Activated CD4-positive, alpha-beta T cell treated with anti-CD3 and anti-CD28 coated beads for 4 hours (primary cell): Measurements from ENCODE around the gene DDX1.

ENCODE experiments used
- DNase-seq, 2 donors: peaks; one replicate each; pipeline ENCODE4 v3.0.0-alpha.2; 2020

DDX1 gene

GRCh38 chr2:15649561-15650255 lies 58.0 kb downstream of the DDX1 start:
- DNase-seq, result no peak

DNA sequence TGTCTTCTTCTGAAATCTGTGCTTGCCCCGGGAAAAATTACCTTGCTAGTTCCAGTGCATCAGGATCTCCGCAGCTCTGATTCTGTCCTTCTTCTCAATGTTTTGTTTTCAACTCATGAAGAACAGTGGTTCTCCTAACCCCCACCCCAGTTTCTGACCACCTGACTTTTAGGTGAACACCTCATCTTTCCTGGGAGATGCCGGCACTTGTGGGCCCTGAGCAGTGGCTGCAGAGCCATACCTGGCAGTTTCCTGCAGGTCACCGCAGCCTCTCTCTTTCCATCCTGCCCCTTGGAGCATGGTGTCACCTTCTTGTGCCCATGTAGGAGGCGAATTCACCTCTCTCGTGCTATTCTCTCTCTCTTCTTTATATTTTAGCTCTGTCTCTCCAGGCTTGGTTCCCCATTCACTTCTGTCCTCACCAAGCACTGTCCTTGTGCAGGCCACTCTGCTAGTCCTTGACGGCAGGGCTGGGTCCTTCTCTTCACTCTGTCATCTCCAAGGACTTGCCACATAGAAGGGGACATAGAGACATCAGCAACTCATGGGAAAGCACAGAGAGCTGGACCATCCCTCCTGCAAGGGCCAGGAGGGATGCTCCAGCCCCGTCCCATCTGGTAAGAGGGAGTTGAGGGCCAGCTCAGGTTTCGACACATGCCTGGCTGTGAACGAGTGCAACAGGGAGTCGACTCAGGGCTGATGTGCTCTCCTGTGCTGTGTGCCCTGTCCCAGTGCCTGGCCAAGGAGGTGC lies 59.1 kb downstream of the DDX1 start:
- no peak for DNase-seq

GRCh38 chr2:15651367-15651727 lies 59.7 kb downstream of the DDX1 start:
- DNase-seq, result no peak

DNA sequence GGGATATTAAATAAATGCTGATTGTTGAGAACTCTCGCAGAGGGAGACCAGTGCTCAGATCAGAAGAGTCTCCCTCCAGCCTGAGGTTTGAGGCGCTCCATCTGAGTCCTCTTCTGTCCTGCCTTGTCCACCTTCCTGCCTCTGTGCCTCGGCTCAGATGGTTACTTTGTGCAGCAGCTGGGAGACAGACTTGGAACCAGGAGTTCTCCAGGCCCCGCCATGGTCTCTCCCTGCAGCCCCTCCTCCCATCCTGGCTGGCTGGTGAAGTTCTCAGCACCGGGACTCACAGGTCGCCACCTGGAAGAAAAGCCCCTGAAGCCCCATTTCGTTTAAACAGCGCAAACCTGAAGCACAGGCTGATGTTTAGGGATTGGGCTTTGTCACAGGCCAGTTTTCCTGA lies 60.6 kb downstream of the DDX1 start:
- DNase-seq, result no peak

GRCh38 chr2:15652801-15653200 lies 61.1 kb downstream of the DDX1 start:
- DNase-seq, result no peak

DNA sequence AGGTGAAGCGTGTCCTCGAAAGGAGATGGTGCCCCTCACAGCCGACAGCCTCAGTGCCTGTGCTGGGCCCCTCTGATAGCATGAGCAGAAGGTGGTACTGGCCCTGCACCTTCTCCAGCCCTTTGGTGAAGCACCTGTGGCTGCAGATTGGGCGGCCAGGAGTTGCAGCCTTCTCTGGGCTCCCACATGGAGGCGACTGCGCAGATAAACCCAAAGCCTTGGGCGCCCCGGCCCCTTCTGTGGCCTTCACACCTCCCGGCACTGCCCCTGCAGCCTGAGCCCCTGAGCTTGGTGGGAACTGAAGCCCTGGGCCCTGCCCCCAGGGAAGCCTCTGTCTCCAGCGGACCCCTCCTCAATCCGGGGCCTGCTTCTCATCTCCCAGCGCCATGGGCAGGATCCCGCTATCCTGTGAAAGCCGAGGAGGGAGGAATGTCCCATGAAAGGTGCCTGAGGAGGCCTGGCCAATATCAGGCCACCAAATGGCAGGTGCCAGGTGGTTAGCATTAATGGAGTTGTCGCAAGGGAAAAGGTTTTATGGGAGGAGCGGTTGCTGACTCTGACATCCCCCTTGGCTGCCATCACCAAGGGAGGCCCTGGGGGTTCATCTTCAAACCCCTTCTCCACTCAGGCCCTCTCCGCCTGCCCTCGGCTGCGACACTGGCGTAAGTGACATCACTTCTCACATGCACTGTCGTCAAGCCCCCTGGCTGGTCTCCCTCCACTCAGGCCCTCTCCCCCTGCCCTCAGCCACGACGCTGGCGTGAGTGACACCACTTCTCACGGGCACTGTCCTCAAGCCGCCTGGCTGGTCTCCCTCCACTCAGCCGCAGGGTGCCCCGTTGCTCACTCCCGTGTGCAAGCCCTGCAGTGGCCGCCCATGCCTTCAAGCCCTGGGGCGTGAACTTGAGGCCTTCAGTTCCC lies 62.4 kb downstream of the DDX1 start:
- DNase-seq, result no peak

GRCh38 chr2:15654727-15655073 lies 63.0 kb downstream of the DDX1 start:
- DNase-seq, result no peak

- DNase-seq, result no peak
Observed at GRCh38 chr2:15655123-15655887, 63.6 kb downstream of the DDX1 start.

- no peak for DNase-seq
Observed at GRCh38 chr2:15656090-15656489, 64.4 kb downstream of the DDX1 start.

GRCh38 chr2:15657759-15658158 lies 66.1 kb downstream of the DDX1 start:
- no peak for DNase-seq

DNA sequence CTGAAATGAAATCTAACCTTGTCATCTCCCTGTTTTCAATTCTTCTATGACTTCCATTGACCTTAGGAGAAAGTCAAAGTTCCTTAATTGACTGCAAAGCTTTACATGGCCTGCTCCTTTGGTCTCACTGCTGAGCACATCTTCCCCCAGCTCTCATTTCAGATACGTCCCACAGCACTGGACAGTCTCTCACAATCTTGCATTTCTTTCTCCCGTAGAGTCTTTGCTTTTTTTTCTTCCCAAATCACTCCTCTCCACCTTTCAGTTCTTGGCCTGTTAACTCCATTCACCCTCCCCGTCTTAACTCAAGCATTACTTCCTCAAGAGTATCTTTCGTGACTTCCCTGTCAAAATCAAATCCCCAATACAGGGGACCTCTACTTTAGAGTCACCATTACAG lies 67.2 kb downstream of the DDX1 start:
- DNase-seq, result no peak

GRCh38 chr2:15660491-15661294 lies 69.0 kb downstream of the DDX1 start:
- no peak for DNase-seq

DNA sequence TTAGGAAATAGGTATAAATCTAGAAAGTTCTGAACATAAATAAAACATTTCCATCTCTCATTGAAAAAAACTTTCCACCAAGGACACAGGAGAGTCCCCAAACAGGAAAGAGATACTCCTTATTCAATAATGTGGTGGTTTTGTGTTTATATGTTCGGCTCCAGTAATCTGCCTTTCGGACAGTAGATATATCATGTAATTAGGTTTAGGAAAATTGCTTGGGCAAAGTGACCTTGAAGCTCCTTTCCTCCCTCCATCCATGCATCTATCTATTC lies 69.6 kb downstream of the DDX1 start:
- no peak for DNase-seq

- no peak for DNase-seq
Observed at GRCh38 chr2:15662026-15662425, 70.4 kb downstream of the DDX1 start.

- DNase-seq, result no peak
Observed at GRCh38 chr2:15662579-15662978, 70.9 kb downstream of the DDX1 start.

DNA sequence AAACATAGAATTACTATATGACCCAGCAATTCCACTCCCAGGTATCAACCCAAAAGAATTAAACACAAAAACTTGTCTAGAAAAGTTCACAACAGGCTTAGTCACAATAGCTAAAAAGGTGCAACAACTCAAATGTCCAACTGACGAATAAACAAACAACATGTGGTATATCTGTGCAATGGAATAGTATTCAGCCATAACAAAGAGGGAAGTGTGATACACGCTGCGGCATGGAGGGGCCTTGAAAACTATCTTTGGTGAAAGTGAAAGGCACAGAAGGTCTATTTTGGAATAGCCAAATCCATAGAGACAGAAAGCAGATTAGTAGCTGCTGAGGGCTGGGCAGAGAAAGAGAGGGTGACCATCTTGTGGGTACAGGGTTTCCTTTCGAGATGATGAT lies 72.1 kb downstream of the DDX1 start:
- DNase-seq, result no peak

DNA sequence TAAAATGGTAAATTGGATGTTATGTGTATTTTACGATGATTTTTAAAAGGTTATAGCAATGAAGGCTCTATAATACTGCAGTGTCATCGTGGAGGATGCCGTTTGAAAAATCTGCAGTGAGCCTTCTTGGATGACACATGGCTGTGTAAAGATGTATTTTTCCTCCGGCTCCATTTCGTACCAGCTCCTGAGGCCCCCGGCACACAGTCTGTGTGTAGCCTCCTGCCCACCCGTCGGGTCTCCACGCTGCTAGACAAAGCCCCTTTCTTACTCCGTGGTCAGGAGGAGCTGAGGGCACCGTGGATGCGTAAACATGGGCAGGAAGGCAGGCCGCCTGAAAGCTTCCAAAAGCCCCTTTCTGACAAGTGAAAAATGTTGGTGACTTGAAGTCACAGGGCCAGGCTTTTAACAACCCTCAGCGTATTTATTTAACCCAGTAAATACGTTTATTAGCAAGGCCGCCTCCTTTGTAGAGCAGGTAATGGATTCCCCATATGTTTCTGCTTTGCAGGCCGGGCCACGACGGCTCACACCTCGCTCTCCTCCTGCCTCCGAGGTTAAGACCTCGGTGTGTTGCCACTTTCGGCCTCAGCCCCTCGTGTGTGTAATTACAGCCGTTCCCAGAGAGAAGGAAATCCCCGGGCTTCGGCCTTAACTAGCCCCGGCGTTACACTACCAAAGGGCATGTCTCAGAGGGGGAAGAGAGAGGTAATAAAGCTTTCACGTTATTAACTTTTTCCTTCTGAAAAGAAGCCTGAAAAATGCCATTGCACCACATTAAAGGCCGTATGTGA lies 72.8 kb downstream of the DDX1 start:
- no peak for DNase-seq

- no peak for DNase-seq
Observed at GRCh38 chr2:15665067-15665942, 73.6 kb downstream of the DDX1 start.

DNA sequence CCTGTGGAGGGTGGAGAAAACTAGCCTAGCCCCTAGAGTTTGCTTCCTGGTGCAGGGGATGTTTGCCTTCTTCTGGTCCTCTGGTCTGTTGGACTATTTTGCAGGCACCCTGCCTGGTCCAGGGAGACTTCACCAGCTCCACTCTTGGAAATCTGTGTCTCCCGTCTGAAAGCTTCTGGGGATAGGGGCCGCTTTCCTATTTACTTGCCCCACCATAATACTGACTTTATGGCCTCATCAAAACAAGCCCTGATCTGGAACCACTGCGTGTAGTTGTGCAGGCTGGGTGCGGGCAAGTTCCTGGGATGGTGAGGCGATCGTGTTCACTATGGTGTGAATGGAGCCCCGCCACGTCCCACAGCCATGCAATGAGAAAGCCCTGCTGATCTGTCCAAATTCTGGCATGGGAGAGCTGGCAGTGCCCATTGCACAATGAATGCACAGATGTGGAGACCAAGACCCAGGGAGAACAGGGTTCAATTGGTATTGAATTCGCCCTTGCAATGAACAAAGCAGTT lies 74.3 kb downstream of the DDX1 start:
- DNase-seq, result no peak
